HepG2 (cell line): ENCODE results near the gene ENG. TPM values are rescaled to one million over a fixed set of nuclear protein-coding genes. Genes with fewer than 3 reads are reported as not detected.

Source experiments
- BHLHE40 ChIP-seq: IDR thresholded peaks from 2 replicates; pipeline ENCODE4 v1.6.1; 2011; ENCODE audit warnings: low read length, improper control_type of control experiment
- DR1 ChIP-seq: sonication (generic); formaldehyde crosslinking; IDR thresholded peaks from 2 replicates; pipeline ENCODE4 v1.8.0; 2021; ENCODE audit warnings: mild to moderate bottlenecking, missing genetic modification reagents, inconsistent platforms
- ELF4 ChIP-seq: sonication (generic); formaldehyde crosslinking; IDR thresholded peaks from 2 replicates; pipeline ENCODE4 v1.5.0; 2020; ENCODE audit warnings: missing genetic modification reagents, mild to moderate bottlenecking, moderate library complexity, borderline replicate concordance
- NR1H2 ChIP-seq: sonication (generic); formaldehyde crosslinking; IDR thresholded peaks from 2 replicates; pipeline ENCODE4 v1.8.1; 2022; ENCODE audit warnings: low read depth, missing genetic modification reagents, borderline replicate concordance
- POLR2A ChIP-seq, 2 experiments: IDR thresholded peaks; 2 replicates each; pipeline ENCODE4 v1.6.1; 2011; ENCODE audit warnings: low read depth in 2 of 2, low read length in 2 of 2, mild to moderate bottlenecking in 1 of 2, moderate library complexity in 1 of 2; ENCODE audit not compliant: insufficient read depth in 1 of 2
- SCMH1 ChIP-seq: sonication (generic); formaldehyde crosslinking; IDR thresholded peaks from 2 replicates; pipeline ENCODE4 v1.9.0; 2021; ENCODE audit warnings: missing genetic modification reagents, mild to moderate bottlenecking, borderline replicate concordance
- SMAD3 ChIP-seq: sonication (generic); formaldehyde crosslinking; IDR thresholded peaks from 2 replicates; pipeline ENCODE4 v1.4.0; 2020; ENCODE audit warnings: missing genetic modification reagents
- SP140L ChIP-seq: sonication (generic); formaldehyde crosslinking; IDR thresholded peaks from 2 replicates; pipeline ENCODE4 v1.4.0; 2020; ENCODE audit warnings: missing genetic modification reagents, borderline replicate concordance
- STAT5B ChIP-seq: sonication (generic); formaldehyde crosslinking; IDR thresholded peaks from 2 replicates; pipeline ENCODE4 v1.4.0; 2020; ENCODE audit warnings: missing genetic modification reagents
- SUZ12 ChIP-seq: fragments of 150-350 bp; IDR thresholded peaks from 2 replicates; pipeline ENCODE4 v1.6.1; 2014; ENCODE audit warnings: low read depth, low read length
- TBX2 ChIP-seq: sonication (generic); formaldehyde crosslinking; IDR thresholded peaks from 2 replicates; pipeline ENCODE4 v1.5.0; 2020; ENCODE audit warnings: missing genetic modification reagents, mild to moderate bottlenecking, borderline replicate concordance
- TCF7 ChIP-seq: sonication (generic); IDR thresholded peaks from 2 replicates; pipeline ENCODE4 v1.6.1; 2016; ENCODE audit warnings: antibody characterized with exemption, low read depth
- TEAD3 ChIP-seq: optimal IDR thresholded peaks from 2 replicates; pipeline ENCODE3; 2016; ENCODE audit warnings: borderline replicate concordance
- ZNF317 ChIP-seq: sonication (generic); formaldehyde crosslinking; IDR thresholded peaks from 2 replicates; pipeline ENCODE4 v1.5.0; 2020; ENCODE audit warnings: mild to moderate bottlenecking, missing genetic modification reagents
- ZNF354B ChIP-seq: sonication (generic); formaldehyde crosslinking; IDR thresholded peaks from 2 replicates; pipeline ENCODE4 v1.8.0; 2022; ENCODE audit warnings: mild to moderate bottlenecking, missing genetic modification reagents
- ZNF552 ChIP-seq: sonication (generic); formaldehyde crosslinking; IDR thresholded peaks from 2 replicates; pipeline ENCODE4 v1.9.0; 2022; ENCODE audit warnings: missing genetic modification reagents, mild to moderate bottlenecking, borderline replicate concordance
- ZNF737 ChIP-seq: sonication (generic); formaldehyde crosslinking; IDR thresholded peaks from 2 replicates; pipeline ENCODE4 v1.5.0; 2020; ENCODE audit warnings: missing genetic modification reagents, mild to moderate bottlenecking, borderline replicate concordance
- polyA plus RNA-seq, 8 experiments: library from polyadenylated mRNA; depleted of rRNA in 3 of 8; stranded (reverse) in 7 of 8; unstranded in 1 of 8; fragments of >200 nt; fragmentation: Illumina TruSeq in 4 of 8; extraction: Trizol in 4 of 8; gene quantifications; 2 replicates each; pipeline versions ENCODE4 v1.2.1 to v1.2.3, GENCODE V29; 2011 to 2016; ENCODE audit warnings: low read depth in 4 of 8, missing spikeins in 1 of 8, mixed read lengths in 1 of 8; ENCODE audit not compliant: insufficient read depth in 1 of 8
- total RNA-seq, 5 experiments: library from RNA; depleted of rRNA; stranded (reverse); fragments of >200 nt; fragmentation: Illumina TruSeq; extraction: Trizol; gene quantifications; 2 replicates each; pipeline ENCODE4 v1.2.3, GENCODE V29; 2016; ENCODE audit warnings: low read depth in 1 of 5
- TF ChIP-seq, protein P1 (sequence below): fragments of 450-650 bp; IDR thresholded peaks from 2 replicates; pipeline ENCODE4 v1.6.1; 2017; ENCODE audit warnings: mild to moderate bottlenecking
- TF ChIP-seq, protein P2 (sequence below): fragments of 450-650 bp; IDR thresholded peaks from 2 replicates; pipeline ENCODE4 v1.6.1; 2017
- TF ChIP-seq, protein P3 (sequence below): IDR thresholded peaks from 2 replicates; pipeline ENCODE4 v1.6.1; 2016; ENCODE audit warnings: missing biosample characterization, missing genetic modification reagents, low read depth
- TF ChIP-seq, protein P4 (sequence below): sonication (generic); formaldehyde crosslinking; IDR thresholded peaks from 2 replicates; pipeline ENCODE4 v1.4.0; 2020; ENCODE audit warnings: missing genetic modification reagents
- TF ChIP-seq, protein P5 (sequence below): IDR thresholded peaks from 2 replicates; pipeline ENCODE4 v1.6.1; 2016; ENCODE audit warnings: low read depth, borderline replicate concordance

ENG gene
- total and polyA plus RNA-seq, 2 of the 13 experiments (the other 11 are each of a cell fraction or from before 2014, with no cell fraction given) = 0.02 to 1.1 TPM

DNA sequence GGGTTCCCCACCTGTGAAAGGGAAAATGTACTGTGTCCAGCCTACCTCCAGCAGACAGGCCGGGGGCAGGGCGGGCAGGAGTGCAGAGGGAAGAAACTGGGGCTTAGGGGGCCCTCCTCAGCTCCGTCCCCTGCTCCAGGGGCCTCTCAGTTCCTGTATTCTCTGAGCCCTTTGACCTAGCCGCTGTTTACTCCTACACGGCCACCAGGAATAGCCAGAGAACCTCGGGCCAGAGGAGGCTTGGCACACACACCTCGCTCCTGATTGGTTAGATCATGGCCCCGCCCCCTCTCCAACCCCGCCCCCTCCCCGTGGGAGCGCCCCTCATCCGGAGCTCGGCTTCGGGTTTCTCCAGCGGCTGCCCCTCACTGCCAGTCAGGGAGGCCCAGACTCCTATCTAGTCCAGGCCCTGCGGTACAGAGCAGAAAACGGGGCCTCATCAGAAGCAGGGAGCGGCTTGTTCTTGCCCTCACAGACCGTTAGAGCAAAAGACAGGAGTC is 42.8 kb upstream of the ENG start (continued):
- no peak for TF ChIP-seq ZNF737 (CRISPR knock-in tag)
- TF ChIP-seq, protein P1, sequence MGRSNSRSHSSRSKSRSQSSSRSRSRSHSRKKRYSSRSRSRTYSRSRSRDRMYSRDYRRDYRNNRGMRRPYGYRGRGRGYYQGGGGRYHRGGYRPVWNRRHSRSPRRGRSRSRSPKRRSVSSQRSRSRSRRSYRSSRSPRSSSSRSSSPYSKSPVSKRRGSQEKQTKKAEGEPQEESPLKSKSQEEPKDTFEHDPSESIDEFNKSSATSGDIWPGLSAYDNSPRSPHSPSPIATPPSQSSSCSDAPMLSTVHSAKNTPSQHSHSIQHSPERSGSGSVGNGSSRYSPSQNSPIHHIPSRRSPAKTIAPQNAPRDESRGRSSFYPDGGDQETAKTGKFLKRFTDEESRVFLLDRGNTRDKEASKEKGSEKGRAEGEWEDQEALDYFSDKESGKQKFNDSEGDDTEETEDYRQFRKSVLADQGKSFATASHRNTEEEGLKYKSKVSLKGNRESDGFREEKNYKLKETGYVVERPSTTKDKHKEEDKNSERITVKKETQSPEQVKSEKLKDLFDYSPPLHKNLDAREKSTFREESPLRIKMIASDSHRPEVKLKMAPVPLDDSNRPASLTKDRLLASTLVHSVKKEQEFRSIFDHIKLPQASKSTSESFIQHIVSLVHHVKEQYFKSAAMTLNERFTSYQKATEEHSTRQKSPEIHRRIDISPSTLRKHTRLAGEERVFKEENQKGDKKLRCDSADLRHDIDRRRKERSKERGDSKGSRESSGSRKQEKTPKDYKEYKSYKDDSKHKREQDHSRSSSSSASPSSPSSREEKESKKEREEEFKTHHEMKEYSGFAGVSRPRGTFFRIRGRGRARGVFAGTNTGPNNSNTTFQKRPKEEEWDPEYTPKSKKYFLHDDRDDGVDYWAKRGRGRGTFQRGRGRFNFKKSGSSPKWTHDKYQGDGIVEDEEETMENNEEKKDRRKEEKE = no peak
- TF ChIP-seq ZNF552 = no peak
- TF ChIP-seq, protein P2, sequence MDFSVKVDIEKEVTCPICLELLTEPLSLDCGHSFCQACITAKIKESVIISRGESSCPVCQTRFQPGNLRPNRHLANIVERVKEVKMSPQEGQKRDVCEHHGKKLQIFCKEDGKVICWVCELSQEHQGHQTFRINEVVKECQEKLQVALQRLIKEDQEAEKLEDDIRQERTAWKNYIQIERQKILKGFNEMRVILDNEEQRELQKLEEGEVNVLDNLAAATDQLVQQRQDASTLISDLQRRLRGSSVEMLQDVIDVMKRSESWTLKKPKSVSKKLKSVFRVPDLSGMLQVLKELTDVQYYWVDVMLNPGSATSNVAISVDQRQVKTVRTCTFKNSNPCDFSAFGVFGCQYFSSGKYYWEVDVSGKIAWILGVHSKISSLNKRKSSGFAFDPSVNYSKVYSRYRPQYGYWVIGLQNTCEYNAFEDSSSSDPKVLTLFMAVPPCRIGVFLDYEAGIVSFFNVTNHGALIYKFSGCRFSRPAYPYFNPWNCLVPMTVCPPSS = no peak
- TF ChIP-seq TCF7 = peak; percentile 74
- TF ChIP-seq, protein P3, sequence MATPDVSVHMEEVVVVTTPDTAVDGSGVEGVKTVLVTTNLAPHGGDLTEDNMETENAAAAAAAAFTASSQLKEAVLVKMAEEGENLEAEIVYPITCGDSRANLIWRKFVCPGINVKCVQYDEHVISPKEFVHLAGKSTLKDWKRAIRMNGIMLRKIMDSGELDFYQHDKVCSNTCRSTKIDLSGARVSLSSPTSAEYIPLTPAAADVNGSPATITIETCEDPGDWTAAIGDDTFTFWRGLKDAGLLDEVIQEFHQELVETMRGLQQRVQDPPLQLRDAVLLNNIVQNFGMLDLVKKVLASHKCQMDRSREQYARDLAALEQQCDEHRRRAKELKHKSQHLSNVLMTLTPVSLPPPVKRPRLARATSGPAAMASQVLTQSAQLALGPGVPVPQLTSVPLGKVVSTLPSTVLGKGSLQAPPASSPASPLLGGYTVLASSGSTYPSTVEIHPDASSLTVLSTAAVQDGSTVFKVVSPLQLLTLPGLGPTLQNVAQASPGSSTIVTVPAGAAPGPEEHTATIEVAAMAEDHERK (CRISPR knock-in tag) = no peak
- peak in 1 of 2 experiments; percentile 67; a peak in 2 of 4 replicates for TF ChIP-seq POLR2A (IDR thresholded peaks at IDR 0.05; ENCODE audit: insufficient read depth in 1 of 2, low read depth in 2 of 2, low read length in 2 of 2)
- no peak for TF ChIP-seq SUZ12
- TF ChIP-seq, protein P4, sequence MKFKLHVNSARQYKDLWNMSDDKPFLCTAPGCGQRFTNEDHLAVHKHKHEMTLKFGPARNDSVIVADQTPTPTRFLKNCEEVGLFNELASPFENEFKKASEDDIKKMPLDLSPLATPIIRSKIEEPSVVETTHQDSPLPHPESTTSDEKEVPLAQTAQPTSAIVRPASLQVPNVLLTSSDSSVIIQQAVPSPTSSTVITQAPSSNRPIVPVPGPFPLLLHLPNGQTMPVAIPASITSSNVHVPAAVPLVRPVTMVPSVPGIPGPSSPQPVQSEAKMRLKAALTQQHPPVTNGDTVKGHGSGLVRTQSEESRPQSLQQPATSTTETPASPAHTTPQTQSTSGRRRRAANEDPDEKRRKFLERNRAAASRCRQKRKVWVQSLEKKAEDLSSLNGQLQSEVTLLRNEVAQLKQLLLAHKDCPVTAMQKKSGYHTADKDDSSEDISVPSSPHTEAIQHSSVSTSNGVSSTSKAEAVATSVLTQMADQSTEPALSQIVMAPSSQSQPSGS (CRISPR knock-in tag) = peak; percentile 49
- no peak for TF ChIP-seq ELF4 (CRISPR knock-in tag)
- no peak for TF ChIP-seq SP140L (CRISPR knock-in tag)
- no peak for TF ChIP-seq STAT5B (CRISPR knock-in tag)
- peak; percentile 86; the same call in 1 of the 2 replicates for TF ChIP-seq SMAD3 (CRISPR knock-in tag)
- TF ChIP-seq TBX2 (CRISPR knock-in tag) = no peak
- TF ChIP-seq TEAD3 = peak; percentile 6
- no peak for TF ChIP-seq BHLHE40
- 0 out of 2 replicates have a peak, but pooled peaks have one; percentile 37 for TF ChIP-seq ZNF317 (CRISPR knock-in tag)
- no peak for TF ChIP-seq NR1H2
- TF ChIP-seq SCMH1 (CRISPR knock-in tag) = no peak
- no peak for TF ChIP-seq DR1 (CRISPR knock-in tag)
- TF ChIP-seq ZNF354B (CRISPR knock-in tag) = no peak
- TF ChIP-seq, protein P5, sequence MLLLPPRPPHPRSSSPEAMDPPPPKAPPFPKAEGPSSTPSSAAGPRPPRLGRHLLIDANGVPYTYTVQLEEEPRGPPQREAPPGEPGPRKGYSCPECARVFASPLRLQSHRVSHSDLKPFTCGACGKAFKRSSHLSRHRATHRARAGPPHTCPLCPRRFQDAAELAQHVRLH = no peak
